ENCODE data around the gene CCDC201. TPM values are rescaled to one million over a fixed set of nuclear protein-coding genes. Genes with fewer than 3 reads are reported as not detected.
A peak's percentile ranks its signal among the peaks of the same experiment; 100 is the strongest.

Gene CCDC201
- total and polyA plus RNA-seq, 2 experiments from 2014 or later = not detected

GRCh38 chr7:45893374-45893995 lies 20.6 kb upstream of the CCDC201 start:
- Histone ChIP-seq H3K9me3 (ENCODE audit: low read depth) (no peaks in the 10 kb centered on the region), H3K36me3 (no peaks in the 10 kb centered on the region), H3K27ac (no peak overlapping the region), H3K4me3 (no peak overlapping the region), H3K4me1 (ENCODE audit: low read depth) (no peaks in the 10 kb centered on the region), H3K27me3 (peaks cover 79% of the 10 kb centered on the region)
- no peak for TF ChIP-seq CTCF (IDR thresholded peaks at IDR 0.05; ENCODE audit: low read depth, low read length)
- DNase-seq (ENCODE audit: low read depth in 1 of 2, low spot score in 1 of 2) = no peak

DNA sequence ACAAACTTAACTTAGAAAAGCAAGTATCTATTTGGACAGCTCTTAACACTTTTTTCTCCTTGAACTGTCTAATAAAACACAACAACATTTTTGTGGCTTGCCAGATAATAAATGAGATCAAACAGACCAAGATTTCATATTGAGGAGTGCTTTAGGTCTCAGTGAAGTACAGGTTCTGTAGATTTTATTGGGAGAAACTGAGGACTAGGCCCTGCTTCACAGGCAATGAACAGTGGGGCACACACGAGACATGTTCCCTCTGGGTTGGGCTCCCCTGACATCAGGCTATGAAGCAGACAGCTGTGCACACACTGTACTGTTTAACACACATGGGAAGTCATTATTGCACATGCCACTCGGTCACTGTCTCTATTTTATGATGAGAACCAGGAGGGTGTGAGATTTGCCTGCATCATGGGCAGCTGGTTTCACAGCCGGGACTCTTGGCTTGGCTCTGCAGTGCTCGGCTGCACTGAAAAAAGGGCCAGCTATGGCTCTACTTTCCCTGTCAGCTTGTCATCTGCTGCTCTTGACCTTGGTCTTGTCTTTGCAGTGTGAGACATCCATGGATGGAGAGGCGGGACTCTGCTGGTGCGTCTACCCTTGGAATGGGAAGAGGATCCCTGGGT lies 19.6 kb upstream of the CCDC201 start:
- DNase-seq (ENCODE audit: low read depth in 1 of 2, low spot score in 1 of 2) = no peak
- H3K36me3 ChIP-seq = no peaks in the 10 kb centered on the region
- H3K9me3 ChIP-seq (ENCODE audit: low read depth) = no peaks in the 10 kb centered on the region
- H3K27me3 ChIP-seq = peaks cover 85% of the 10 kb centered on the region
- no peak overlapping the region for H3K27ac ChIP-seq
- no peak for TF ChIP-seq CTCF (IDR thresholded peaks at IDR 0.05; ENCODE audit: low read depth, low read length)
- H3K4me1 ChIP-seq (ENCODE audit: low read depth) = no peaks in the 10 kb centered on the region
- no peak overlapping the region for H3K4me3 ChIP-seq

- Histone ChIP-seq H3K4me3 (no peak overlapping the region), H3K36me3 (no peaks in the 10 kb centered on the region), H3K27me3 (peaks cover 89% of the 10 kb centered on the region), H3K9me3 (ENCODE audit: low read depth) (no peaks in the 10 kb centered on the region), H3K27ac (no peak overlapping the region), H3K4me1 (ENCODE audit: low read depth) (no peaks in the 10 kb centered on the region)
- no peak for TF ChIP-seq CTCF (IDR thresholded peaks at IDR 0.05; ENCODE audit: low read depth, low read length)
- no peak for DNase-seq (ENCODE audit: low read depth in 1 of 2, low spot score in 1 of 2)
Measured at GRCh38 chr7:45891462-45892402, 18.9 kb upstream of the CCDC201 start.

GRCh38 chr7:45890902-45891461 lies 18.1 kb upstream of the CCDC201 start:
- Histone ChIP-seq H3K36me3 (no peaks in the 10 kb centered on the region), H3K4me1 (ENCODE audit: low read depth) (no peaks in the 10 kb centered on the region), H3K9me3 (ENCODE audit: low read depth) (no peaks in the 10 kb centered on the region), H3K4me3 (no peak overlapping the region), H3K27ac (no peak overlapping the region), H3K27me3 (peaks cover 89% of the 10 kb centered on the region)
- DNase-seq (ENCODE audit: low read depth in 1 of 2, low spot score in 1 of 2) = peak; percentile 45 to 64
- peak; percentile 60 for TF ChIP-seq CTCF (IDR thresholded peaks at IDR 0.05; ENCODE audit: low read depth, low read length)

GRCh38 chr7:45890125-45890901 lies 17.4 kb upstream of the CCDC201 start:
- H3K9me3 ChIP-seq (ENCODE audit: low read depth) = no peaks in the 10 kb centered on the region

More at GRCh38 chr7:45890125-45890901, 17.4 kb upstream of the CCDC201 start:
- Histone ChIP-seq H3K4me3 (no peak overlapping the region), H3K4me1 (ENCODE audit: low read depth) (no peaks in the 10 kb centered on the region), H3K27me3 (peaks cover 90% of the 10 kb centered on the region), H3K27ac (no peak overlapping the region), H3K36me3 (no peaks in the 10 kb centered on the region)
- TF ChIP-seq CTCF (IDR thresholded peaks at IDR 0.05; ENCODE audit: low read depth, low read length) = no peak
- DNase-seq (ENCODE audit: low read depth in 1 of 2, low spot score in 1 of 2) = no peak

Data from cardiac muscle cell (in vitro differentiated cells and primary cell).